ENCODE results near the gene OTOF. TPM values are rescaled to one million over a fixed set of nuclear protein-coding genes. Genes with fewer than 3 reads are reported as not detected.

The OTOF gene
- total RNA-seq, 1 donor from 2014 or later = 0.26 TPM

DNA sequence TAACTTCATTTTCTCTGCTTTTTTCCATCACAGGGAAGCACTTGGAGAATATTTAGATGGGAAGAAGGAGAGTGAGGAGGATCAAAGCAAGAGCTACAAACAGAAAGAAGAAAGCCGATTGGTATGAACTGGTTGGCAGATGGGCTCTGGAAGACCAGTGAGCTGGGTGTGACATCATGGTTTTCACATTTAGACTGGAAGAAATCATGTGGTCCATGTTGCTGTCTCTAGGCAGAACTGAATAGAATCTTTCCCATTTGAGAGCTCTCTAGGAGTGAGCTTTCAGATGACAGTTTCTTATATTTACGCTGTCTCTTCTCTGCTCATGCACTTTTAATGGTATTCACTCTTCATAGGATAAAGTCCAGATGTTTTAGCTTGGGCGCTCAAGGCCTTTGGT lies 63.6 kb downstream of the OTOF start:
- no peak for DNase-seq (ENCODE audit: low spot score)

- no peak for DNase-seq (ENCODE audit: low spot score)
These were observed 65.7 kb downstream of the OTOF start for GRCh38 chr2:26412091-26412673.

GRCh38 chr2:26411419-26411818 lies 66.5 kb downstream of the OTOF start:
- no peak for DNase-seq (ENCODE audit: low spot score)

DNA sequence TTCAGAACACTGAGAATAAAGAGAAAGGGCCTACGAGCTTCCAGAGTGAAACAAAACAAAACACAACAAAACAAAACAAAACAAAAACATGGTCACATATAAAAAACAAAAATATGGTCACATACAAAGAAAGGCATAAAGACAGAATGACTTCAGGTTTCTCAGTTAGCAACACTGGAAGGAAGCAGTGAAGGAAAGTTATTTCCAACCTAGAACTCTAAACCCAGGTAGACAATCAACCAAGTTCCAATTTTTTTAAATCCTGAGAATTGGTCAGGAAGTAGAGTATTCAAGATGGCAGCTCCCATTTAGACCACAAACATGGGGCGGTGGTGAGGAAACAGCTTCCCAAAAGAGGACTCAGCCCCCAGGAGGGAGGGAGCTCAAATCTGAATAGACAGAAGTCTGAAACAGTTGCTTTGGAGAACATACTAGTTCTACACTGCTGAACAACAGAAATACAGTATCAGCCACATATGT lies 67.1 kb downstream of the OTOF start:
- DNase-seq (ENCODE audit: low spot score) = no peak

- DNase-seq (ENCODE audit: low spot score) = no peak
These were observed 68.1 kb downstream of the OTOF start for GRCh38 chr2:26409785-26410184.

DNA sequence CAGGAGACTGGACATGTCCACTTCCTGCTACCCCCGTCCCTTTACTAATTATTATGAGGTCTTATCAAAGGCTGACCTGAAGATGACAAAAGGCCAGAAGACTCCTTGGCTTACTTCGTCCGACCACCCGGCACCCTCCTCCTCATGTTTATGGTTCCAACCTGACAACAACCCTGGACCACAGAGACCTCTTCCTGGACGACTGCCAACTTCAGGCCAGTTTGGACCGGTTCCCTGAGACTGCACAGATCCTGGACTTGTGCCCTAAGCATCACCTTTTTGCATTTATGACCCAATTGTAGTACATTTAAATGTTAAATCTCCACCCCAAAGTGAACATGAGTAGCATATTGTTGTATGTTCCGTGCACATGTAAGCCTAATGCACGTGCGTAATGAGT lies 70.4 kb downstream of the OTOF start:
- DNase-seq (ENCODE audit: low spot score) = no peak

Other genes starting within 250 kb of the OTOF start
- gene HADHA, start 233.5 kb downstream of the OTOF start, total RNA-seq = 220 TPM
- gene HADHB, start 233.2 kb downstream of the OTOF start, total RNA-seq = 224 TPM
- gene SELENOI, start 132.0 kb downstream of the OTOF start, total RNA-seq = 18.7 TPM
- 0.19 TPM for gene ADGRF3, start 131.3 kb downstream of the OTOF start, total RNA-seq
- gene DRC1, start 76.2 kb downstream of the OTOF start, total RNA-seq = not detected
- gene CIB4, start 163.2 kb upstream of the OTOF start, total RNA-seq = not detected
- 1.9 TPM for gene KCNK3, start 214.6 kb upstream of the OTOF start, total RNA-seq

Data from mesenteric fat pad (tissue), 1 donor.